IPS-NIHi11 (cell line): ENCODE results near the gene ARRDC1.

ENCODE experiments used
- DNase-seq: peaks from one replicate; pipeline ENCODE4 v3.0.0; 2012; ENCODE audit warnings: mixed read lengths, low spot score

ARRDC1 gene

GRCh38 chr9:137640862-137641261, 35.4 kb downstream of the ARRDC1 start:
- no peak for DNase-seq

DNA sequence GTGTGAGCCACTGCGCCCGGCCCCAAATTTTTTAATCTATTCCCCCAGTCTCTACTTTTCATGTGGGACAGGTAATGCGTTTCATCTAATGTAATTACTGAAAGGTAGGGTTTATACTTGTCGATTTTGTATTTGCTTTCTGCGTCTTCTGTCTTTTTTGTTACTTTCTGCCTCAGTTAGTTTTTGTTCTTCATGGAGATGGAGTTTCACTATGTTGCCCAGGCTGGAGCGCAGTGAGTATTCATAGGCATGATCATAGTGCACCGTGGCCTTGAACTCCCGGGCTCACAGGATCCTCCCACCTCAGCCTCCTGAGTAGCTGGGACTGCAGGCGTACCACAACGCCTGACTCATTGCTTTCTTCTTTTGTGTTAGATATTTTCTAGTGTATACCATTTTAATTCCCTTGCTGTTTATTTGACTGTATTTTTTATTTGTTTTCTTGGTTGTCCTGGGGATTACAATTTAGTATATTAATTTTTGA, 36.7 kb downstream of the ARRDC1 start:
- DNase-seq: no peak

- DNase-seq: no peak
Observed at GRCh38 chr9:137642892-137643291, 37.4 kb downstream of the ARRDC1 start.

GRCh38 chr9:137643921-137644320, 38.4 kb downstream of the ARRDC1 start:
- DNase-seq: no peak

DNA sequence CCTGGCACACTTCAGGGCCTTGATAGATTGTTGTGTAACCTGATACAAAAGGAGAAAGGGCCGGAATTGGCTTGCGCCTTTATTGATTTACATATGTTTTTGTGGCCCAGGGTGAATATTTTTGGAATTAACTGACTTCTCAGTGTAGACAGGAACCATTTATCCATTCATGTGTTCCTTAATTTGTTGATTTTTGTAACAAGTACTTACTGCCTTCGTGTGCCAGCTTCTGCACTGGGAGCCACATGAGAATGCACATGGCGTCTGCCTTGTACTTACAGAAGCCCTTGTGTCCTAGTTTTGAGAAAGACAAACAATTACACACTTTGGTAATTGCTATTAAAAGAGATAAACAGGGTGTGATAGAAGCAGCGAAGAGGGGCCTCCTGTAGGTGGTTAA, 39.7 kb downstream of the ARRDC1 start:
- no peak for DNase-seq

GRCh38 chr9:137646341-137646740, 40.9 kb downstream of the ARRDC1 start:
- no peak for DNase-seq

DNA sequence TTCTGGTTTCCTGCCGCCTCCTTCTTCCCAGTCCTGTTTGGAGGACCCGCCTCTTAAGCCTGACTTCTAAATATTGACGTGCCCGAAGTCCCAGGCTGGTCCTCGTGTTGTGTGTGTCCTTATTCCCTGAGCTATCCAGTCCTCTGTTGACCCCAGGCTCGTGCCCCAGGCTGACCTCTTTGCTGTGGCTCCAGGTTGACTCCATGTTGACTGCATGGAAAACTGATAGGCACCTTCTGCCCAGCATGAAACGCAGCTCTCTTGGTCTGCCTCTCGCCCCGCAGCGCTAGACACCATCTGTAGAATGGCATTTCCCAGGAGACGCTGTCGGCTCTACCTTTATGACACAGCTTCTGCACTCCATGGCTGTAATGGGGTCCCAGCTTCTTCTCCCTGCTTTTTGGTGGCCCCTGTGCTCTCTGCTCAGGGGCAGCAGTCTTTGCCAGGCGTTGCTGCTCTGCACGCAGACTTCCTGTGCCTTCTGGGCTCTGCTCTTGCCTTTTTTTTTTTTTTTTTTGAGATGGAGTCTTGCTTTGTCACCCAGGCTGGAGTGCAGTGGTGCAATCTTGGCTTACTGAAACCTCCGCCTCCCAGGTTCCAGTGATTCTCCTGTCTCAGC, 41.7 kb downstream of the ARRDC1 start:
- no peak for DNase-seq

DNA sequence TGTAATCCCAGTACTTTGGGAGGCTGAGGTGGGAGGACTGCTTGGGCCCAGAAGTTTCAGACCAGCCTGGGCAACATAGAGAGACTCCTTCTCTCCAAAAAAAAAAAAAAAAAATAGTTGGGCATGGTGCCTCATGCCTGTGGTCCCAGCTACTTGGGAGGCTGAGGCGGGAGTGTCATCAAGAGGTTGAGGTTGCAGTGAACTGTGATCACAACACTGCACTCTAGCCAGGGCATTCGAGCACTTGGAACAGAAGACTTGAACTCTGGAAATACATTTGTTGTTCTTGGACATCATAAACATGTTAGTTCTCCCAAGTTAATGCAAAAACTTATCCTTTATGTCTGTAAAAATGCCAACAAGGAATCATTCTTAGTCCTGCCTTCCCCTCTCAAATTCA, 42.9 kb downstream of the ARRDC1 start:
- no peak for DNase-seq

- no peak for DNase-seq
Observed at GRCh38 chr9:137649553-137649952, 44.1 kb downstream of the ARRDC1 start.

GRCh38 chr9:137650259-137650658, 44.8 kb downstream of the ARRDC1 start:
- DNase-seq: no peak

DNA sequence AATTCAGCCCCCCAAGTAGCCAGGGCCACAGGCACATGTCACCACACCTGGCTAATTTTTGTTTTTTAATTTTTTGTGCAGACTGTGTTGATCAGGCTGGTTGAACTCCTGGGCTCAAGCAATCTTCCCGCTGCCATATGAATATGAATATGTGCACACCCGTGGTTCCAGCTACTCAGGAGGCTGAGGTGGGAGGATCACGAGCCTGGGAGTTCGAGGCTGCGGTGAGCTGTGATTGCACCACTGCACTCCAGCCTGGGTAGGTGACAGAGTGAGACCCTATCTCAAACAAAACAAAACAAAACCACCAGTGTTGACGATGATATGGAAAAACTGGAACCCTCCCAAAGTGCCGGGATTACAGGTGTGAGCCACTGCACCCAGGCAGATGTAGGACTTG, 45.3 kb downstream of the ARRDC1 start:
- DNase-seq: no peak

GRCh38 chr9:137656416-137656815, 50.9 kb downstream of the ARRDC1 start:
- no peak for DNase-seq

GRCh38 chr9:137657606-137658005, 52.1 kb downstream of the ARRDC1 start:
- no peak for DNase-seq

GRCh38 chr9:137658781-137659180, 53.3 kb downstream of the ARRDC1 start:
- no peak for DNase-seq

GRCh38 chr9:137660144-137660543, 54.7 kb downstream of the ARRDC1 start:
- DNase-seq: no peak

GRCh38 chr9:137663584-137663983, 58.1 kb downstream of the ARRDC1 start:
- no peak for DNase-seq

DNA sequence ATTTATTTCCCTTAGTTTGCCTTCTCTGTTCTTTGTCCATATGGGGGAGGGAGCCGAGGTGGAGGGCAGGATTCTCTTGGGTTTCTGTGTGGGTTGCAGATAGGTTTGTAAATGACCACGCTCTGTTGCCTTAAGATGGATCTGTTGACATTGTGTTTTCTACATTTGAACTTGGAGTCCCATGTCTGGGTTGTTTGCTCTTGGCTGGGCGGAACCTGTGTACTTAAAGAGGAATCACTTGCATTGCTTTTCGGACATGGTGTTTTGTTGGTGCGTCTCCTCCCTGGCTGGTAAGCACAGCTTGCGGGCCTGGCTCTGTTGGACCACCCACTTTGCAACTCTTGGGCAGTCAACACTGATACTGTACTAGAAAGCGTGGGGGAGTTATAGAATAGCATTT, 59.2 kb downstream of the ARRDC1 start:
- DNase-seq: no peak
